Type B pancreatic cell (in vitro differentiated cells): ENCODE data around the gene FOXO3B. TPM values are rescaled to one million over a fixed set of nuclear protein-coding genes. Genes with fewer than 3 reads are reported as not detected.
"Not testable (repeated sequence)": the region's sequence is repeated elsewhere in the genome, so short reads cannot be mapped to it uniquely, and the experiment has no call there.

Experiments used
- DNase-seq: peaks from one replicate; pipeline ENCODE4 v3.0.0; 2021; ENCODE audit warnings: mixed read lengths; ENCODE audit not compliant: unreplicated experiment; ENCODE audit errors: extremely low spot score
- H3K27ac Mint-ChIP-seq: 2 replicates; pipeline ENCODE4 v1.8.0; 2021; ENCODE audit warnings: mild to moderate bottlenecking, mixed read lengths
- H3K27me3 Mint-ChIP-seq: 2 replicates; pipeline ENCODE4 v1.8.0; 2021; ENCODE audit warnings: mixed read lengths
- H3K36me3 Mint-ChIP-seq: 2 replicates; pipeline ENCODE4 v1.8.0; 2021; ENCODE audit warnings: mixed read lengths
- H3K4me1 Mint-ChIP-seq: one replicate; pipeline ENCODE4 v1.8.0; 2021; ENCODE audit warnings: mixed read lengths; ENCODE audit not compliant: unreplicated experiment
- H3K4me3 Mint-ChIP-seq: 2 replicates; pipeline ENCODE4 v1.8.0; 2021; ENCODE audit warnings: mild to moderate bottlenecking, mixed read lengths
- H3K9me3 Mint-ChIP-seq: 2 replicates; pipeline ENCODE4 v1.8.0; 2021; ENCODE audit warnings: mixed read lengths
- CTCF ChIP-seq: fragments of 200-600 bp; sonication (generic); conservative IDR thresholded peaks from 2 replicates; pipeline ENCODE4 v1.5.0; 2021; ENCODE audit warnings: antibody characterized with exemption, mild to moderate bottlenecking
- total RNA-seq: library from RNA; stranded (reverse); gene quantifications from 2 replicates; pipeline ENCODE4 v1.2.1, GENCODE V29; 2021; ENCODE audit warnings: low replicate concordance

FOXO3B gene
- total RNA-seq, 1 donor from 2014 or later: 15.1 TPM

- H3K27ac Mint-ChIP-seq, H3K4me3 Mint-ChIP-seq, H3K36me3 Mint-ChIP-seq, DNase-seq, H3K4me1 Mint-ChIP-seq, H3K9me3 Mint-ChIP-seq: not testable (repeated sequence)
- peak; percentile 33 for TF ChIP-seq CTCF
- peaks cover 15% of the 10 kb centered on the region for H3K27me3 Mint-ChIP-seq
Observed at GRCh38 chr17:18636237-18636636, 45.9 kb downstream of the FOXO3B start.

- DNase-seq, H3K4me3 Mint-ChIP-seq, H3K4me1 Mint-ChIP-seq, H3K27ac Mint-ChIP-seq, H3K9me3 Mint-ChIP-seq, H3K36me3 Mint-ChIP-seq: not testable (repeated sequence)
- H3K27me3 Mint-ChIP-seq: peaks cover 15% of the 10 kb centered on the region
Observed at GRCh38 chr17:18635773-18636172, 46.3 kb downstream of the FOXO3B start.

- not testable (repeated sequence) for H3K36me3 Mint-ChIP-seq, H3K9me3 Mint-ChIP-seq, H3K27ac Mint-ChIP-seq, H3K4me1 Mint-ChIP-seq, DNase-seq
- Mint-ChIP-seq H3K27me3 (peaks cover 15% of the 10 kb centered on the region), H3K4me3 (peak overlapping the region; percentile 68)
Observed at GRCh38 chr17:18634550-18635263, 47.4 kb downstream of the FOXO3B start.

Other genes starting within 250 kb of the FOXO3B start
- gene LGALS9C, start 205.5 kb downstream of the FOXO3B start, total RNA-seq: 0.31 and 0.63 TPM in 2 replicates
- gene TBC1D28, start 37.9 kb downstream of the FOXO3B start, total RNA-seq: not detected in 2 replicates
- gene FBXW10, start 61.7 kb upstream of the FOXO3B start, total RNA-seq: 0.19 and 0.22 TPM in 2 replicates
- 36.4 and 47.7 TPM in 2 replicates for gene TVP23B, start 98.9 kb upstream of the FOXO3B start, total RNA-seq
- 37.0 and 50.7 TPM in 2 replicates for gene PRPSAP2, start 175.8 kb upstream of the FOXO3B start, total RNA-seq